HEK293 (cell line): ENCODE data around the gene INPP5D.

ENCODE experiments used
- CTCF ChIA-PET: fragments of 350-600 bp; formaldehyde crosslinking; extraction: SDS; loops from one replicate; lab custom pipeline; 2021; ENCODE audit warnings: antibody characterized with exemption; lab: Yijun Ruan, JAX
- POLR2A ChIA-PET: fragments of 300-600 bp; formaldehyde crosslinking; extraction: SDS; loops from one replicate; lab custom pipeline; 2020; ENCODE audit warnings: antibody characterized with exemption, inconsistent platforms; lab: Yijun Ruan, JAX
- H3K27ac ChIP-seq: fragments of 200-500 bp; sonication (Bioruptor generic); 2 replicates; pipeline ENCODE4 v1.5.1; 2014; ENCODE audit warnings: low read depth, low read length, control low read depth, inconsistent platforms; ENCODE audit errors: extremely low read depth
- H3K36me3 ChIP-seq, 2 experiments: fragments of 200-500 bp in 1 of 2; sonication (Bioruptor generic) in 1 of 2; 1 replicate in 1 of 2; 2 replicates in 1 of 2; pipeline ENCODE4 v1.5.1; 2014 to 2017; ENCODE audit warnings: inconsistent platforms in 2 of 2, low read length in 2 of 2; ENCODE audit not compliant: control insufficient read depth in 2 of 2, insufficient read depth in 1 of 2
- H3K4me1 ChIP-seq: fragments of 200-500 bp; sonication (Bioruptor generic); 2 replicates; pipeline ENCODE4 v1.5.1; 2014; ENCODE audit warnings: mild to moderate bottlenecking, low read length, inconsistent platforms; ENCODE audit not compliant: control insufficient read depth, insufficient read depth
- H3K4me3 ChIP-seq: 2 replicates; pipeline ENCODE4 v1.5.1; 2011; ENCODE audit warnings: low read depth, mild to moderate bottlenecking, control low read depth, low read length, moderate library complexity
- H3K9me3 ChIP-seq: fragments of 200-500 bp; sonication (Bioruptor generic); 2 replicates; pipeline ENCODE4 v1.5.1; 2014; ENCODE audit warnings: low read depth, low read length, inconsistent platforms; ENCODE audit not compliant: control insufficient read depth, insufficient read depth
- FEZF1 ChIP-seq: fragments of 450-650 bp; formaldehyde crosslinking; IDR thresholded peaks from 2 replicates; pipeline ENCODE4 v1.5.1; 2016; ENCODE audit warnings: missing biosample characterization, missing genetic modification characterization
- IKZF3 ChIP-seq: fragments of 450-650 bp; IDR thresholded peaks from 2 replicates; pipeline ENCODE4 v1.5.0; 2018; ENCODE audit warnings: missing biosample characterization, mild to moderate bottlenecking, missing genetic modification characterization, moderate library complexity
- KLF16 ChIP-seq: fragments of 450-650 bp; formaldehyde crosslinking; IDR thresholded peaks from 2 replicates; pipeline ENCODE4 v1.5.1; 2017; ENCODE audit warnings: missing biosample characterization, missing genetic modification characterization
- MEIS1 ChIP-seq: sonication (generic); formaldehyde crosslinking; IDR thresholded peaks from 2 replicates; pipeline ENCODE4 v1.8.1; 2022; ENCODE audit warnings: missing genetic modification reagents, mild to moderate bottlenecking, borderline replicate concordance
- MZF1 ChIP-seq: fragments of 450-650 bp; formaldehyde crosslinking; IDR thresholded peaks from 2 replicates; pipeline ENCODE4 v1.5.1; 2017; ENCODE audit warnings: missing biosample characterization, missing genetic modification characterization, borderline replicate concordance
- OSR2 ChIP-seq: fragments of 450-650 bp; formaldehyde crosslinking; IDR thresholded peaks from 2 replicates; pipeline ENCODE4 v1.5.1; 2016; ENCODE audit warnings: missing biosample characterization, missing genetic modification characterization
- SALL2 ChIP-seq: fragments of 450-650 bp; formaldehyde crosslinking; IDR thresholded peaks from 2 replicates; pipeline ENCODE4 v1.5.0; 2017; ENCODE audit warnings: missing biosample characterization, mild to moderate bottlenecking, missing genetic modification characterization, borderline replicate concordance
- SP7 ChIP-seq: fragments of 450-650 bp; formaldehyde crosslinking; IDR thresholded peaks from 2 replicates; pipeline ENCODE4 v1.5.1; 2016; ENCODE audit warnings: missing biosample characterization, missing genetic modification characterization
- ZBTB8A ChIP-seq: fragments of 450-650 bp; formaldehyde crosslinking; IDR thresholded peaks from 2 replicates; pipeline ENCODE4 v1.5.1; 2016; ENCODE audit warnings: missing biosample characterization, missing genetic modification characterization
- ZEB2 ChIP-seq: fragments of 450-650 bp; formaldehyde crosslinking; IDR thresholded peaks from 2 replicates; pipeline ENCODE4 v1.5.1; 2016; ENCODE audit warnings: missing biosample characterization, missing genetic modification characterization
- ZNF140 ChIP-seq: fragments of 450-650 bp; formaldehyde crosslinking; IDR thresholded peaks from 2 replicates; pipeline ENCODE4 v1.5.1; 2016; ENCODE audit warnings: missing biosample characterization, missing genetic modification characterization
- ZNF169 ChIP-seq: fragments of 450-650 bp; formaldehyde crosslinking; IDR thresholded peaks from 2 replicates; pipeline ENCODE4 v1.5.1; 2016; ENCODE audit warnings: missing biosample characterization, missing genetic modification characterization
- ZNF211 ChIP-seq: fragments of 450-650 bp; formaldehyde crosslinking; IDR thresholded peaks from 2 replicates; pipeline ENCODE4 v1.5.1; 2016; ENCODE audit warnings: low read depth, missing biosample characterization, missing genetic modification characterization
- ZNF274 ChIP-seq, 2 experiments: fragments of 200-500 bp in 1 of 2; fragments of 450-650 bp in 1 of 2; sonication (Bioruptor generic) in 1 of 2; formaldehyde crosslinking in 1 of 2; IDR thresholded peaks; 2 replicates each; pipeline versions ENCODE4 v1.5.1 to v1.6.1; 2014 to 2016; ENCODE audit warnings: borderline replicate concordance in 1 of 2, inconsistent platforms in 1 of 2, low read length in 1 of 2, missing biosample characterization in 1 of 2, missing genetic modification characterization in 1 of 2
- ZNF354C ChIP-seq: fragments of 450-650 bp; formaldehyde crosslinking; IDR thresholded peaks from 2 replicates; pipeline ENCODE4 v1.5.1; 2016; ENCODE audit warnings: missing biosample characterization, missing genetic modification characterization, low read depth, borderline replicate concordance
- ZNF549 ChIP-seq: fragments of 450-650 bp; IDR thresholded peaks from 2 replicates; pipeline ENCODE4 v1.5.1; 2018; ENCODE audit warnings: missing biosample characterization, missing genetic modification characterization, mild to moderate bottlenecking, inconsistent platforms, moderate library complexity
- ZNF555 ChIP-seq: fragments of 450-650 bp; formaldehyde crosslinking; conservative IDR thresholded peaks from 2 replicates; pipeline ENCODE4 v1.5.1; 2017; ENCODE audit warnings: missing biosample characterization, mild to moderate bottlenecking, missing genetic modification characterization, inconsistent platforms
- ZNF558 ChIP-seq: fragments of 450-650 bp; formaldehyde crosslinking; IDR thresholded peaks from 2 replicates; pipeline ENCODE4 v1.5.1; 2016; ENCODE audit warnings: missing biosample characterization, missing genetic modification characterization
- ZNF561 ChIP-seq: fragments of 450-650 bp; IDR thresholded peaks from 2 replicates; pipeline ENCODE4 v1.5.1; 2018; ENCODE audit warnings: missing biosample characterization, missing genetic modification characterization, borderline replicate concordance
- ZNF664 ChIP-seq: fragments of 450-650 bp; formaldehyde crosslinking; IDR thresholded peaks from 2 replicates; pipeline ENCODE4 v1.5.1; 2016; ENCODE audit warnings: missing biosample characterization, missing genetic modification characterization
- ZSCAN16 ChIP-seq: fragments of 450-650 bp; formaldehyde crosslinking; IDR thresholded peaks from 2 replicates; pipeline ENCODE4 v1.5.1; 2016; ENCODE audit warnings: missing biosample characterization, missing genetic modification characterization
- ZSCAN30 ChIP-seq: fragments of 450-650 bp; IDR thresholded peaks from 2 replicates; pipeline ENCODE4 v1.5.1; 2018; ENCODE audit warnings: missing biosample characterization, mild to moderate bottlenecking, missing genetic modification characterization, moderate library complexity
- TF ChIP-seq, protein P1 (sequence below): fragments of 450-650 bp; formaldehyde crosslinking; IDR thresholded peaks from 2 replicates; pipeline ENCODE4 v1.5.1; 2016; ENCODE audit warnings: missing biosample characterization, missing genetic modification characterization
- TF ChIP-seq, protein P2 (sequence below): fragments of 450-650 bp; formaldehyde crosslinking; IDR thresholded peaks from 2 replicates; pipeline ENCODE4 v1.5.1; 2016; ENCODE audit warnings: missing biosample characterization, missing genetic modification characterization, low read depth
- TF ChIP-seq, protein P3 (sequence below): fragments of 450-650 bp; formaldehyde crosslinking; IDR thresholded peaks from 2 replicates; pipeline ENCODE4 v1.5.0; 2017; ENCODE audit warnings: missing biosample characterization, missing genetic modification characterization, borderline replicate concordance

INPP5D gene

DNA sequence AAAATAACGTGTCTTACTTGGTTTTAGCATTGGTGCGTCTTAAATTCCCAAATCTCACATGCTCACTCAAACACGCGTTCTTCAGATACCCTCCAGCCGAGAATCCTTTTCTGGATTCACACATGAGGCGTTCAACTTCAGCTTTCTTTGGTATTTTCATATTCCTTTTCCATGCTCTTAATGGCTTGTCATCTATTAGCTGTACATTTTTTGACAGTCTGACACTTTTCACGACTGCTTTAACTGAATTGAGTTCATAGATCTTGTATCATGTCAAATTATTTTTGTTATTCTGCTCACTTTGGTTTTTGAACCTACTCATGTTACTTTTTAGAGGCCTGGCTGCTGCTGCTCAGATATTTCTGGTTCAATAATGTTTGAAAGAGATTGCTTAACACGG lies 59.0 kb downstream of the INPP5D start:
- no peak overlapping the region for H3K27ac ChIP-seq
- no peak overlapping the region for H3K4me3 ChIP-seq
- POLR2A ChIA-PET: no interaction called here
- H3K36me3 ChIP-seq: no peaks in the 10 kb centered on the region
- TF ChIP-seq ZNF549 (tag by site-specific recombination) (no peak), KLF16 (no peak), MZF1 (no peak), ZNF140 (no peak), ZSCAN16 (tag by site-specific recombination) (no peak), FEZF1 (no peak)
- TF ChIP-seq, protein P1, sequence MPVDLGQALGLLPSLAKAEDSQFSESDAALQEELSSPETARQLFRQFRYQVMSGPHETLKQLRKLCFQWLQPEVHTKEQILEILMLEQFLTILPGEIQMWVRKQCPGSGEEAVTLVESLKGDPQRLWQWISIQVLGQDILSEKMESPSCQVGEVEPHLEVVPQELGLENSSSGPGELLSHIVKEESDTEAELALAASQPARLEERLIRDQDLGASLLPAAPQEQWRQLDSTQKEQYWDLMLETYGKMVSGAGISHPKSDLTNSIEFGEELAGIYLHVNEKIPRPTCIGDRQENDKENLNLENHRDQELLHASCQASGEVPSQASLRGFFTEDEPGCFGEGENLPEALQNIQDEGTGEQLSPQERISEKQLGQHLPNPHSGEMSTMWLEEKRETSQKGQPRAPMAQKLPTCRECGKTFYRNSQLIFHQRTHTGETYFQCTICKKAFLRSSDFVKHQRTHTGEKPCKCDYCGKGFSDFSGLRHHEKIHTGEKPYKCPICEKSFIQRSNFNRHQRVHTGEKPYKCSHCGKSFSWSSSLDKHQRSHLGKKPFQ (tag by site-specific recombination): no peak
- TF ChIP-seq, protein P2, sequence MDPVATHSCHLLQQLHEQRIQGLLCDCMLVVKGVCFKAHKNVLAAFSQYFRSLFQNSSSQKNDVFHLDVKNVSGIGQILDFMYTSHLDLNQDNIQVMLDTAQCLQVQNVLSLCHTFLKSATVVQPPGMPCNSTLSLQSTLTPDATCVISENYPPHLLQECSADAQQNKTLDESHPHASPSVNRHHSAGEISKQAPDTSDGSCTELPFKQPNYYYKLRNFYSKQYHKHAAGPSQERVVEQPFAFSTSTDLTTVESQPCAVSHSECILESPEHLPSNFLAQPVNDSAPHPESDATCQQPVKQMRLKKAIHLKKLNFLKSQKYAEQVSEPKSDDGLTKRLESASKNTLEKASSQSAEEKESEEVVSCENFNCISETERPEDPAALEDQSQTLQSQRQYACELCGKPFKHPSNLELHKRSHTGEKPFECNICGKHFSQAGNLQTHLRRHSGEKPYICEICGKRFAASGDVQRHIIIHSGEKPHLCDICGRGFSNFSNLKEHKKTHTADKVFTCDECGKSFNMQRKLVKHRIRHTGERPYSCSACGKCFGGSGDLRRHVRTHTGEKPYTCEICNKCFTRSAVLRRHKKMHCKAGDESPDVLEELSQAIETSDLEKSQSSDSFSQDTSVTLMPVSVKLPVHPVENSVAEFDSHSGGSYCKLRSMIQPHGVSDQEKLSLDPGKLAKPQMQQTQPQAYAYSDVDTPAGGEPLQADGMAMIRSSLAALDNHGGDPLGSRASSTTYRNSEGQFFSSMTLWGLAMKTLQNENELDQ (tag by site-specific recombination): no peak
- TF ChIP-seq, all 188 proteins: peak for 0
- CTCF ChIA-PET: interaction anchor here (1.4 kb wide), 1 partner anchor 132 kb away, joined by 3 read pairs; the partner anchor contains the start of gene ATG16L1
- H3K4me1 ChIP-seq: no peaks in the 10 kb centered on the region
- H3K9me3 ChIP-seq: no peaks in the 10 kb centered on the region

DNA sequence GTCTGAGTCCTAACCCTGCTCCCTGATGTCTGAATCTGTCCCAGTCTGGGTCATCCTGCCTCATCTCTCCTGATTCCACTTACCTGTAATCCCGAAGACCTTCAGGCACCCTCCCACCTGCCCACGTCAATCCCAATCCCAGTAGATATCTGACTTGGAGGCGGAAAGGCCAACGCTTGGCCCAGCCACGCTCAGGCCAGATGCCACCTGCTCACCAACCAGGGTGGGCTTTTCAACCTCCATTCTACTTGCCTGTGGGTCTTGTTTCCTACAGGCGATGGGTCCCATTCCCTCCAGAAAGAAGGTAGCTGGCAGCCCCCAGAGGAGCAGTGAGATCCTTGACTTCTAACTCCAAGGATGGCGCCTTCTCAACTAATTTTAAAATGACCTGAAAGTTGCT lies 59.7 kb downstream of the INPP5D start:
- no peak overlapping the region for H3K4me3 ChIP-seq
- H3K4me1 ChIP-seq: no peaks in the 10 kb centered on the region
- no peak for TF ChIP-seq OSR2 (tag by site-specific recombination)
- TF ChIP-seq IKZF3 (tag by site-specific recombination): no peak
- TF ChIP-seq ZNF354C: no peak
- TF ChIP-seq SP7: no peak
- no peak for TF ChIP-seq ZEB2
- TF ChIP-seq ZNF169 (tag by site-specific recombination): no peak
- TF ChIP-seq ZNF211 (tag by site-specific recombination): no peak
- TF ChIP-seq ZNF664 (tag by site-specific recombination): no peak
- no peak for TF ChIP-seq ZSCAN16 (tag by site-specific recombination)
- TF ChIP-seq ZNF561 (tag by site-specific recombination): no peak
- no peak for TF ChIP-seq ZSCAN30 (tag by site-specific recombination)
- no peak for TF ChIP-seq MEIS1
- TF ChIP-seq ZNF558 (tag by site-specific recombination): no peak
- no peak for TF ChIP-seq ZNF274 (IDR thresholded peaks at IDR 0.05; ENCODE audit: low read length)
- no peak for TF ChIP-seq ZNF274 (tag by site-specific recombination; IDR thresholded peaks at IDR 0.05; ENCODE audit: borderline replicate concordance)
- TF ChIP-seq, all 188 proteins: peak for 0
- Histone ChIP-seq H3K9me3 (no peaks in the 10 kb centered on the region), H3K27ac (no peak overlapping the region), H3K36me3 (no peaks in the 10 kb centered on the region)
- ChIA-PET CTCF (no interaction called here), POLR2A (no interaction called here)

DNA sequence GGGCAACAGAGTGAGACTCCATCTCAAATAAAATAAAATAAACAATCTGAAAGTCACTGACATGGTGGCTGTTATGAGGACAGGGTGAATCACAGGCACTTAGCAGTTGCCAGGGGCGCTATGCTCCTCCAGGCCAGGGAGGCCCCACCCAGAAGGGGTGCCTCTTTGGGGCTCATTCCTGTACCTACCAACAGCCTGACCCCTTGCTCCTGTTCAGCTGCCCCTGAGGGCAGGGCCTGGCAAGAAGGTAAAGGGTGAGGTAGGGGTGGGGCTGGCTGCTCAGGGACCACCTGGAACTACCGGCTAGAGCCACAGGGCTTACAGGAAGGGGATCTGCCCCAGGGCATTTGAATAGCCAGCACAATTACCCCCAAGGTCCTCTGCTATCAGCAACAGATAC lies 60.3 kb downstream of the INPP5D start:
- ChIA-PET POLR2A (no interaction called here), CTCF (interaction anchor here (0.7 kb wide), 1 partner anchor 22 kb away, joined by 3 read pairs; no protein-coding TSS in a partner anchor)

More for the DNA sequence above, 60.3 kb downstream of the INPP5D start:
- no peak overlapping the region for H3K27ac ChIP-seq
- H3K9me3 ChIP-seq: no peaks in the 10 kb centered on the region
- TF ChIP-seq ZBTB8A (tag by site-specific recombination): no peak
- TF ChIP-seq, protein P3, sequence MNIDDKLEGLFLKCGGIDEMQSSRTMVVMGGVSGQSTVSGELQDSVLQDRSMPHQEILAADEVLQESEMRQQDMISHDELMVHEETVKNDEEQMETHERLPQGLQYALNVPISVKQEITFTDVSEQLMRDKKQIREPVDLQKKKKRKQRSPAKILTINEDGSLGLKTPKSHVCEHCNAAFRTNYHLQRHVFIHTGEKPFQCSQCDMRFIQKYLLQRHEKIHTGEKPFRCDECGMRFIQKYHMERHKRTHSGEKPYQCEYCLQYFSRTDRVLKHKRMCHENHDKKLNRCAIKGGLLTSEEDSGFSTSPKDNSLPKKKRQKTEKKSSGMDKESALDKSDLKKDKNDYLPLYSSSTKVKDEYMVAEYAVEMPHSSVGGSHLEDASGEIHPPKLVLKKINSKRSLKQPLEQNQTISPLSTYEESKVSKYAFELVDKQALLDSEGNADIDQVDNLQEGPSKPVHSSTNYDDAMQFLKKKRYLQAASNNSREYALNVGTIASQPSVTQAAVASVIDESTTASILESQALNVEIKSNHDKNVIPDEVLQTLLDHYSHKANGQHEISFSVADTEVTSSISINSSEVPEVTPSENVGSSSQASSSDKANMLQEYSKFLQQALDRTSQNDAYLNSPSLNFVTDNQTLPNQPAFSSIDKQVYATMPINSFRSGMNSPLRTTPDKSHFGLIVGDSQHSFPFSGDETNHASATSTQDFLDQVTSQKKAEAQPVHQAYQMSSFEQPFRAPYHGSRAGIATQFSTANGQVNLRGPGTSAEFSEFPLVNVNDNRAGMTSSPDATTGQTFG (tag by site-specific recombination): no peak
- TF ChIP-seq ZNF555 (tag by site-specific recombination): no peak
- TF ChIP-seq, protein P2 (tag by site-specific recombination): no peak
- no peak for TF ChIP-seq SALL2
- H3K36me3 ChIP-seq: no peaks in the 10 kb centered on the region
- H3K4me1 ChIP-seq: no peaks in the 10 kb centered on the region
- H3K4me3 ChIP-seq: no peak overlapping the region
